Stimulated activated CD8-positive, alpha-beta memory T cell treated with anti-CD3 and anti-CD28 coated beads, Interleukin-15, amount 100 ng/mL, for 1 hour (primary cell): ENCODE results near the gene PRMT1.
"Not testable (repeated sequence)": the region's sequence is repeated elsewhere in the genome, so short reads cannot be mapped to it uniquely, and the experiment has no call there.

Experiments used
- DNase-seq: peaks from one replicate; pipeline ENCODE4 v3.0.0-alpha.2; 2020; ENCODE audit warnings: low read depth

PRMT1 gene

DNA sequence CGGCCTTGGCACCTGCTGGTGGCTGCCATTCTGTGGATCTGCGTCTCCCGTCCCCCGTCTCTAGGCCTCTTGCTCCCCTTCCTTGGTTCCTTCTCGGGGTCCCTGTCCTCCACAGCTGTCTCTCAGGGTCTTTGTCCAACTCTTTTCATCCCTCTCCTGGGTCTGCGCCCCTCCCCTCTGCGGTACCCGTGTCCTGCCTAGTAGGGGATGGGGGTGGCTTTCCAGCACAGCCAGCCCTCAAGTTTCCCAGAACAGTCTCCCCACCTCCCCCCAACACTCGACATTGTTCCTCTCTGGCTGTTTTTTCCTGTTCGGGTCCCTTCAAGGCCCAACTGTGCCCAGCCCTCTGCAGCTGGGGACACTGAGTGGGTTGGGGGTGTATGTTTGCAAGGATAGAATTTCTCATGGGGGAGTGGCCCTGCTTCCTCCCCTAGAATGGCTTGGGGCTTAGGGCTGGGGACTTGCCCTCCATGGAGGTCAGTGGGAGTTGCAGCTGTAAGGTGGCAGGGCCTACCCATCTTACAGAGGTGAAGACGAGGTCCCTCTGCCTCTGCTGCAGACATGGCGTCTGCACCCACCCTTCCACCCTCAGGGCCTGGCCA, 11.6 kb downstream of the PRMT1 start:
- no peak for DNase-seq

DNA sequence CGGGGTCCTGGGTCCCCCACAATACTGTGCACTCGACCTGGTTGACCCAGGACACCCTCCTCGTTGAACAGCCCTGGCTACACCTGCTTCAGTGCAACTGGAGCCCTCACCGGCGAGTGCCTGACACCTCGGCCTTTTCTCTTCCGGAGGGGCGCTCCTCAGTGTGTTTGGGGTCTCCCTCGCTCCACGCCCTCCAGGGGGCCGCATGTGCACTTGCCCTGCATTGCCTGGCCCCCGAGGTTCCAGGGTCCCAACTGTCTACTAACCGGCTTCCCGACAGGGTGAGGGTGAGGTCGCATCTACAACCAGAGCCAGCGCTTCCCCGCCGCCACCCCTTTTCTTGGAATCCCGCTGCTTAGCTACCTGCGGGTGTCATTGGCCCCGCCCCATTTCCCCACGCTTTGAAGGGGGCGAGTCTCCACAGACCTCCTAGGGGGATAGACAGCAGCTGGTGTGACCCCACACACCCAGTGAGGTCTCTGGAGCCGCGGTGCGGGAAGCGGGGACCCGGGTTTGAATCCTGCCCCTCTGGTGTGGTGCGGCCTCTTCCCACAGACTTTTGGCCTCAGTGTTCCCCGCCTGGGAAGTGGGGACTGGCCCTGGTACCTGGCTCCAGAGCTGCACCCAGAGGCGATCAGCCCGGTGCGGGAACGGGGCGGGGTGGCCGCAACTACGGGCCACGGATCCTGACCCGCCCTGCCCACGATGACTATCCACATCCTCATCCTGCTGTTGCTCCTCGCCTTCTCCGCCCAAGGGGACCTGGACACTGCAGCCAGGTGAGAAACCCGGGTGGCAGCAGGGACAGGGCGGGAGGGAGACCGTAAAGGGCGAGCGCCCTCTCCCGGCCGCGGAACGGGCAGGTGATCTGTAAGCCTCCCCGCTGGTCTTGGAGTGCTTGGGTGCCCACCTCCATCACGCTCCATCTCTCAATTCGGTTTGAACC, 12.3 kb downstream of the PRMT1 start, which contains the start of gene ADM5:
TSS of gene ADM5 (plus strand) at position 462 of the 946 bp plus-strand sequence. CDS start at position 706, 244 bp downstream.
- DNase-seq, result peak; percentile 34

DNA sequence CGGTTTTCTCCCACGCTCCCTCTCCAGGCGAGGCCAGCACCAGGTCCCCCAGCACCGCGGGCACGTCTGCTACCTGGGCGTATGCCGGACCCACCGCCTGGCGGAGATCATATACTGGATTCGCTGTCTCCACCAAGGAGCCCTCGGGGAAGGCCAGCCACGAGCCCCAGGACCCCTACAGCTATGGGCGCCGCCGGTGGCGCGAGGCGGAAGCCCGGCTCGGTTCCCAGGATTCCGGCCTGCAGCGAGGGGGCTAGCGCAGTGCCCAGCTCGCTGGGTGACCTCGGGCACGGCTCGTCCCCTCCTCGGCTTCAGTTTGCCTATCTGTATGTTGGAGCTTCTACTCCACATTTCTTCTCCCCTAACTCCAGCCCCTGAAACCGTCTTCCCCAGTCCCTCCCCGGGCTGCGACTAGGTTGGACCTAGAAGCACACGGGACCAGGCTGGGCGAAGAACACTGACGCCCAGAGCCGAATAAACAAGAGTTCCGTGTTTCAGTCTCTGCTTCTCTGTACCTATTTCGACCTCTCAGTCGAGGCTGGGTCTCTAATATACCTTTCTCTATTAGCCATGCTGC, 13.1 kb downstream of the PRMT1 start:
- DNase-seq, result no peak

DNA sequence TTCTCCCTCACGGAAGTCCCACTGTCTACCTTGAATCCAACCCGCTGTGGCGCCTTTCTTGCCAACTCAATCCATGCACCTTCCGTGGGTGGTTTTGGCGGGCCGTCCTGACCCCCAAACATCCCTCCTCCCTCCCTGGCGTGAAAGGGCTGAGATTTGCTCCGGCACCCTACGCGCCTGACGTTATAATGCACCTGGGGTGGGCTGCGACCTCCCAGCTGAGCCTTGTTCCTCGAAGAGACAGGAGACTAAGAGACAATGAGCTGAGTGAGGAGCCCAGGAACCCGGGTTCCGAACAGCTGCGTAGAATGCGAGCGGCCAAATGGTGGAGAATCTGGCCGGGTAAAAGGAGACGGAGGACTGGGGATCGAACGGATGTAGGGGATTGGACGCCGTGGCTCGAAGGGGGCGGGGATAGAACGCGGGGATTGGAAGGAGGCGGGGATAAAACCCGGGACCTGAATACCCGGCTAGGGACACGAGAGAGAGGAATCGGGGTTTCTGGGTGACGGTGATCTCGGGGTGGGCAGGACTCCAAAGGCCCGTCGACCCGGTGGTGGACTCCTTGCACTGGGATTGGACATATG, 13.7 kb downstream of the PRMT1 start, which contains the start of gene CPT1C:
TSS of gene CPT1C (plus strand) at position 461 of the 587 bp plus-strand sequence. CDS start 1,137 bp downstream, outside the sequence.
- peak; percentile 22 for DNase-seq

DNA sequence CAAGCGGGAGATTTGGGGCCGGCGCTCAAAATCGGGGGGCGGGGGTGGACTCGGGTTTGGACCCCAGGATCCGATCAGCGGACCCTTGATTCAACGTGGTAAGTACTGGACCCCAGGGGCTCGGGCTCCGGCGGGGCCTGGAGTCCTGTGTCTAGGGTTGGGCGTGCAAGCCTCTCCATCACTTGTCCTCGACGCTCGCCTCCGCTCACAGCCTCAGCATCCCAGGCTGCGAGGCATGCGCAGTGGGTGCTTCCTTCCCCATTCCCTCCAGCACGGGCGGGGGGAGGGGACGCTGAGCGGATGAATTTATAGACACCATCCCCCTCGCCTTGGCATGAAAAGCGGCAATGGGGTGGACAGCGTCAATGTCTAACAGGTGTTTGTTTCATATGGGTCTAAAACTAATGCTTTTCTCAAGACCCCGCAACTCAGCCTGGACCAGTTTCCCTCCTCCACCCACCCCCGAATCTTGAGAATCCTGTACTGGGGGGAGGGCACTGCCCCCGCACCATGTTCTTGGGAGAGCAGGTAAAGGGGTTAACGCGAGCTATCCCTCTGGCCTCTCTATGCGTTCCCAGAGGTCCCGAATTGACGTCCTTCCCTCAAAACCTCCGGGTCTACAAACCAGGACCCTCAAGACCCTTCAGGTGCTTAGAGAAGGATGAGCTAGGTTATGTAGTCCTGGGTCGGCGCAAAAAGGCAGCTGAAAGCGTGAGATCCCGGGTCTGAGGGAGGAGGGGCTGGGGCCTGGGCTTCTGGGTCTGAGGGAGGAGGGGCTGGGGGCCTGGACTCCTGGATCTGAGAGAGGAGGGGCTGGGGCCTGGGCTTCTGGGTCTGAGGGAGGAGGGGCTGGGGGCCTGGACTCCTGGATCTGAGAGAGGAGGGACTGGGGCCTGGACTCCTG, 14.4 kb downstream of the PRMT1 start:
- DNase-seq, result no peak

DNA sequence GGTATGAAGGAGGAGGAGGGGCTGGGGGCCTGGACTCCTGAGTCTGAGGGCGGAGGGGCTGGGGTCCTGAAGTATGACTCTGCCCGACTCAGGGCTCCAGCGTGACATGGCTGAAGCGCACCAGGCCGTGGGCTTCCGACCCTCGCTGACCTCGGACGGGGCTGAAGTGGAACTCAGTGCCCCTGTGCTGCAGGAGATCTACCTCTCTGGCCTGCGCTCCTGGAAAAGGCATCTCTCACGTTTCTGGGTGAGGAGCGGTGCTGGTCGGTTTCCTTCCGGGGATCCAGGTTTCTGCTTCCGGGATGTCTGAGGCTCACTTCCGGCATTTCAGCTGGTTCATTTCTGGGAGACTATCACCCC, 15.1 kb downstream of the PRMT1 start:
- DNase-seq, result no peak

DNA sequence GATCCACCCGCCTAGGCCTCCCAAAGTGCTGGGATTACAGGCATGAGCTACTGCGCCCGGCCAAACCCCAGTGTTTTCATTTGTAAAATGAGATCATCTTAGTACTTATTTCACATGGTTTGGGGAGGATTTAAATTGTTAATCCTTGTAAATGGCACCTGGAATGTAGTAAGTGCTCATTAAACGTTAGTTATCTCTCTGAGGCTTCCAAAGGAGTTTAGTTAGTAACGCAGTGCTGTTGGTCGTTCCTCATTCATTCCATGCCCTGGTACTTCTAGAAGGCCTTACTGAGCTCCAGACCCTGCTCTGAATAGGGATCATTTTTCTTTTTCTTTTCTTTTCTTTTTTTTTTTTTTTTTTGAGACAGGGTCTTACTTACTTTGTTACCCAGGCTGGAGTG, 19.0 kb downstream of the PRMT1 start:
- no peak for DNase-seq

DNA sequence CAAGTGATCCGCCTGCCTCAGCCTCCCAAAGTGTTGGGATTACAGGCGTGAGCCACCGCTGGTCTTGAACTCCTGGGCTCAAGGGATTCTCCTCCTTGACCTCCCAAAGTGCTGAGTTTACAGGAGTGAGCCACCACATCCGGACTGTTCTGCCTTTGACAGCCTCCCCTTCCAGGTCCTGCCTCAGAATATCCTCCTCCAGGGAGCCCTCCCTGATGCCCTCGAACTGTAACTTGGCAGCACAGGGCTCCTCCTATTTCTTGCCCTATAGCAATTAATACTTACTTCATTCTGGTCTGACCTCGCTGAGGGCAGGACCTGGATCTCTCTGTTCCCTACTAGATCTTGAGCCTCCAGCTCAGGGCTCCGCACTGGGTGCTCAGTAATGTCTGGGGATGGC, 19.8 kb downstream of the PRMT1 start:
- DNase-seq, result no peak

DNA sequence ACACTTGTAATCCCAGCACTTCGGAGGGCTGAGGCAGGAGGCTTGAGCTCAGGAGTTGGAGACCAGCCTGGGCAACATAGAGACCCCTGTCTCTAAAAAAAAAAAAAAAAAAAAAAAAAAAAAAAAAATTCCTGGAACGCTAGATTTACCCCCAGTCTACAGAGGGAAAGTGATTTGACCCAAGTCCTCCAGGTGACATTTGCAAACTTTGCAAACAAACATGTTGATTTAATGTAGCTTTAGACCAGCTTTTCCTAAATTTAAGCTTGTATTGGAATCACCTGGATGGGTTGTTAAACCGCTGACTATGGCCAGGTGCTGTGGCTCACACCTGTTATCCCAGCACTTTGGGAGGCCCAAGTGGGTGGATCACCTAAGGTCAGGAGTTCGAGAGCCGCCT, 22.3 kb downstream of the PRMT1 start:
- no peak for DNase-seq

DNA sequence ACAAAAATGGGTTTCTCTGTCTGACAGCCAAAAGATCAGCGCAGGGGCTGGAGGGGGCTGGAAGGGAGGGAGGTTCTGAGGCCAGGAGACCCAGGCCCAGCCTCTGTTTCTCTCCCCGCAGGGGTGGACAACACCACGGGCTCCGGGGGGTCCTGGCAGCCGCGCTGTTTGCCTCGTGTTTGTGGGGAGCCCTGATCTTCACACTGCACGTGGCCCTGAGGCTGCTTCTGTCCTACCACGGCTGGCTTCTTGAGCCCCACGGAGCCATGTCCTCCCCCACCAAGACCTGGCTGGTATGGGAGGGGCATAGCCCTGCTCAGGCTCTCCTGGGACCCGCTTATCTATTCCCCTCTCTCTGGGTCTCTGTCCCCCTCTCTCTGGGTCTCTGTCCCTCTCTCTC, 23.5 kb downstream of the PRMT1 start:
- DNase-seq, result no peak

DNA sequence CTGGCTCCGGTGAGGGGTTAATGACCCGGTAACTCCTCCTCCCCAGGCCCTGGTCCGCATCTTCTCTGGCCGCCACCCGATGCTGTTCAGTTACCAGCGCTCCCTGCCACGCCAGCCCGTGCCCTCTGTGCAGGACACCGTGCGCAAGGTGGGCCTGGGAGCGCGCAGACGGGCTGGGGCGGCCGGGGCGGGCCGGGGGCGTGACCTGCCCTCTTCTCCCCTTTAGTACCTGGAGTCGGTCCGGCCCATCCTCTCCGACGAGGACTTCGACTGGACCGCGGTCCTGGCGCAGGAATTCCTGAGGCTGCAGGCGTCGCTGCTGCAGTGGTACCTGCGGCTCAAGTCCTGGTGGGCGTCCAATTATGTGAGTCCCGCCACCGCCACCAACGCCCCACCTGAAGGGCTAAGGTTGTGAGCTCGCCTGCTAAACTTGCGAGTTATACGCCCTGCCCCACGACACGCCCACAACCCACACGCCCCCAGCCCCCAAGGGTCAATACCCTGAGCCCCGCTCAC, 24.3 kb downstream of the PRMT1 start:
- no peak for DNase-seq

DNA sequence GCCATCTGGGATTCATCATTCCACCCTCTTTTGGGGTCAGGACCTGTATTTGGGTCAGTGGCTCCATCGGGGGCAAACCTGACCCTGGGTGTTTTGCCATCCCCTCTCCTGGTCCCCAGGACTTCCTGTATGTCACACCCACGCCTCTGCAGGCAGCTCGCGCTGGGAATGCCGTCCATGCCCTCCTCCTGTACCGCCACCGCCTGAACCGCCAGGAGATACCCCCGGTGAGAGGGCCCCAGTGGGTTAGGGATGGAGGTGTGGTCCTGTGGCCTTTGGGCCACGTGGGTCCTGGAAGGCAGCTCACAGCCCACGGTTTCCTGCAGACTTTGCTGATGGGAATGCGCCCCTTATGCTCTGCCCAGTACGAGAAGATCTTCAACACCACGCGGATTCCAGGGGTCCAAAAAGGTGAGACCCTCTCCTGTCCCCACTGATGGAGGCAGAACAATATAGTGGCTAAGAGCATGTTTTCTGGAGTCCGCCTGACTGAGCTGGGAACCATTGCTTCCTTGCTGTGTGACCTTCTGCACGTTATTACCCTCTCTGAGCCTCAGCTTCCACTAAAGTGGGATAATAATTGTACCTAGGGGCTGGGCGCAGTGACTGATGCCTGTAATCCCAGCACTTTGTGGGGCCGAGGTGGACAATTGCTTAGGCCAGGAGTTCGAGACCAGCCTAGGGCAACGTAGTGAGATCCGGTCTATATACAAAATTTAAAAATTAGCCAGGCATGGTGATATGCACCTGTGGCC, 28.0 kb downstream of the PRMT1 start:
- DNase-seq, result no peak

DNA sequence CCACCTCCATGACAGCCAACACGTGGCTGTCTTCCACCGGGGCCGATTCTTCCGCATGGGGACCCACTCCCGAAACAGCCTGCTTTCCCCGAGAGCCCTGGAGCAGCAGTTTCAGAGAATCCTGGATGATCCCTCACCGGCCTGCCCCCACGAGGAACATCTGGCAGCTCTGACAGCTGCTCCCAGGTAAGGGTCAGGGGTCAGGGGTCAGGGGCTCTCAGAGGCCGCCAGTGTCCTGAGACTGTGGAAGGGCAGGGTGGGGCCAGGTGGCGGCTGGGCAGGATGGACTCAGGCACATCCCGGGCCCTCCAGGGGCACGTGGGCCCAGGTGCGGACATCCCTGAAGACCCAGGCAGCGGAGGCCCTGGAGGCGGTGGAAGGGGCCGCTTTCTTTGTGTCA, 28.8 kb downstream of the PRMT1 start:
- DNase-seq, result no peak

DNA sequence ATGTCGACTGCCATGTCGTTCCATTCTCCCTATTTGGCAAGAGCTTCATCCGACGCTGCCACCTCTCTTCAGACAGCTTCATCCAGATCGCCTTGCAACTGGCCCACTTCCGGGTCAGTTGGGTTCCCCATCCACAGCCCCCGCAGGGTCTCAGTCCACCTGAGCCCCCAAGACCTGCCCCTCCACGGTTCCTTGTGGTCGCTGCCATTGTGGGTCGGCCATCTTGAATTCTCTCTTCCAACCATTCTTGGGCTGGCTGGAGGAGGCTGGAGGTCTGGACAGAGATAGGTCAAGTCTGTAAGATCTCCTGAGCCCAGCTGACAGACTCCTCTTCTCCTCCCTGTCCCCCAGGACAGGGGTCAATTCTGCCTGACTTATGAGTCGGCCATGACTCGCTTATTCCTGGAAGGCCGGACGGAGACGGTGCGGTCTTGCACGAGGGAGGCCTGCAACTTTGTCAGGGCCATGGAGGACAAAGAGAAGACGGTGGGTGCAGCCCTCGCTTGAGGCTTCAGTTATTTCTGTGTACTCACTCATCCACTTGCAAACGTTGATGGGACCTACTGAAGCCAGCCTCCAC, 33.4 kb downstream of the PRMT1 start:
- no peak for DNase-seq

DNA sequence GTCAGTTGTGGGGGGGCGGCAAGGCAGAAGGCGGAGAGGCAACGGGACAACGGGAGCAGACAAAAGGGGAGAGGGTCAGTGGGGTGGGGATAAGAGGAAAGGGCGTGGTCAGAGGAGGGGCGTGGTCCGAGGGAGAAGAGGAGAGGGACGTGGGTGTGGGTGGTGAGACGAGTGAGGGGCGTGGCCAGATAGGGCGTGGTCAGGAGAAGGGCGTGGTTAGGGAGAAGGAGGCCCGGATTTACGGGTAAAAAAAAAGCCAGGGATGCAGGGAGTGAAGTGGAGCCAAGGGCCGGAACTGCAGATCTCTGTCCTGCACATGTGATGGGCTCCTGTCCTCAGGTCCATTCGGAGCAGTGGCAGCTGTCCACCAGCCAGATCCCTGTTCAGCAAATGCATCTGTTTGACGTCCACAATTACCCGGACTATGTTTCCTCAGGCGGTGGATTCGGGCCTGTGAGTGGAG, 35.4 kb downstream of the PRMT1 start:
- DNase-seq, result no peak

DNA sequence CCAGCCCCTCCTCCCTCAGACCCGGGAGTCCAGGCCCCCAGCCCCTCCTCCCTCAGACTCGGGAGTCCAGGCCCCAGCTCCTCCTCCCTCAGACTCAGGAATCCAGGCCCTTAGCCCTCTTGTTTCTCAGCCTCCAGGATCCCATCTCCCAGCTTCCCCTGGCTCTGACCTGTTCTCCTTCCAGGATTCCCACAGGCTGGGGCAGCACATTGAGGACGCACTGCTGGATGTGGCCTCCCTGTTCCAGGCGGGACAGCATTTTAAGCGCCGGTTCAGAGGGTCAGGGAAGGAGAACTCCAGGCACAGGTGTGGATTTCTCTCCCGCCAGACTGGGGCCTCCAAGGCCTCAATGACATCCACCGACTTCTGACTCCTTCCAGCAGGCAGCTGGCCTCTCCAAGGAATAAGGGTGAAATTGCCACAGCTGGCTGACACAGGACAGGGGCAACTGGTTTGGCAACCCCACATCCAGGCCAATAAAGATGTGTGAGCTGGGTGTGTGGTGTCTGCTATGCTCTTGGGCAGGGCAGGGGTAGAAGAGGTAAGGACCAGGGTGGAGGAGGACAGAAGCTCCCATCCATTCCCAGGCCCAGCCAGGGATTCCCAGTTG, 36.3 kb downstream of the PRMT1 start:
- DNase-seq, result no peak

DNA sequence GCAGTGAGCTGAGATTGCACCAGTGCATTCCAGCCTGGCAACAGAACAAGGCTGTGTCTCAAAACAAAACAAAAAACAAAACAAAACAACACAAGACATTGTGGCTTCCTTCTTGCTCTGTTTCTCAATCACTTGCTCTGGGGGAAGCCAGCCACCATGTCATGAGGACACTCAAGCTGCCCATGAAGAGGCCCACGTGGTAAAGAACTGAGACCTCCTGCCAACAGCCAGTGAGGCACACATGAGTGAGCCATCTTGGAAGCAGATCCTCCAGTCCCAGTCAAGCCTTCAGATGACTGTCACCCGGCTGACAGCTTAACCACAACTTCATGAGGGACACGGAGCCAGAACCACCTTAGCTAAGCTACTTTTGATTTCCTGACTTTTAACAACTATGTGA, 39.1 kb downstream of the PRMT1 start:
- no peak for DNase-seq

DNA sequence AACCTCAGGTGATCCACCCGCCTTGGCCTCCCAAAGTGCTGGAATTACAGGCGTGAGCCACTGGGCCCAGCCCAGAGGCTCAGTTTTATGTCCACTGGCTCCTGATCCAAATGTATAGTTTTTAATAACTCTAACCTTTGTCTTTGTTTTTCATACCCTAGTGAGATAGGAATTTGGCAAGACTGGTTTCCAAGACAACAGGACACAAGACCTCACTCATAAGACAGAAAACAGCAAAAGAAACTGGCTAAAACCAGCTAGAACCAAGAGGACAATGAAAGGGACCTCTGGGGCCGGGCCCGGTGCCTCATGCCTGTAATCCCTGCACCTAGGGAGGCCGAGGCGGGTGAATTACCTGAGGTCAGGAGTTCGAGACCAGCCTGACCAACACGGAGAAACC, 41.4 kb downstream of the PRMT1 start:
- no peak for DNase-seq

DNA sequence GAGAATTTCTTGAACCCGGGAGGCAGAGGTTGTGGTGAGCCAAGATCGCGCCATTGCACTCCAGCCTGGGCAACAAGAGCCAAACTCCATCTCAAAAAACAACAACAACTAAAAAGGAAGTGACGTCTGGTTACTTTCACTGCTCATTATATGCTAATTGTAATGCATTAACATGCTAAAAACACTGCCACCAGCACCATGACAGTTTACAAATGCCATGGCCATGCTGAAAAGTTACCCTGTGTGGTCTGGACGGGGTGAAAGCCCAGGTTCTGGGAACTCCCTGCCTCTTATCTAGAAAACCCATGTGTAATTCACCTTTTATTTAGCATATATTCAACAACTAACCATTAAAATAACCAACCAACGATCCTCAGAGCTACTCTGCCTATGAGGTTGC, 41.9 kb downstream of the PRMT1 start:
- DNase-seq, result no peak

DNA sequence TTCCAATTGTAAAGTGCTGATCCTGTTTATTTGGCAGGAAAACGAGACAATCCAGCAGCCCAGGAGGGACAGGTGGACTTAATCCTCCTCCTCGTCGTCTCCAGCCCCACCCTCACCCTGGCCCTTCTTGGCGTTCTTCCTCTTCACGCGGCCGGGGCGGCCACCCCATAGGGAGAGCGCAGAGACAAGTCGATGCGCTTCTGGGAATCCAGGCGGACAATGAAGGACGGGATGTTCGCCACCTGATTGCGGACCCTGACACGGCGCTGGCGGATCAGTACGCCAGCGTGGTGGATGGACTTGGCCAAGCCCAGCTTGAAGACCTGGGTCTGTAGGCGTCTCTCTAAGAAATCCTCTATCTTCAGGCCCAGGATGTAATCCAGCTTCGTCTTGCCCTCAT, 42.3 kb downstream of the PRMT1 start:
- not testable (repeated sequence) for DNase-seq
